GM18508 (cell line): ENCODE results near the gene CACNA1C.

Experiments used
- ATAC-seq: cut with Tn5 transposase; IDR thresholded peaks from one replicate; pipeline ENCODE4 v1.9.1; 2021; ENCODE audit warnings: moderate number of reproducible peaks; ENCODE audit not compliant: insufficient read depth, unreplicated experiment

Gene CACNA1C

DNA sequence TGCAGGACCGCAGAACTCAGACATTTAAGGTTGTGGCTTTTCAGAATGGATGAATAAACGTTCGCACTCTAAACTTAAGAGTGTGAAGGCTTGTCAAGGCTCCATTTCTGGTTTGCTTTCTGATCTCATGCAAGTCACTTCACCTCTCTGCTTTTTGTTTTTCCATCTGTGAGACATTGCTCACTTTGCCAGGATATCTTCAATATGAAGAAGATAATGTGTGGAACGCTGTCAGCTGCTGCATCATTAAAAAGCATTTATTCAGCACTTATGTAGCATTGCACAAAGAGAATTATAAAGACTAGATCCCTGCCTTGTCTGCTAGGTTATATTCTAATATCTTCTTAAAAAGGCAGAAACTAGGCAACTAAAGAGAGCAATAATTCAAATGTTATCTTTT lies 172.2 kb downstream of the CACNA1C start:
- no peak for ATAC-seq

DNA sequence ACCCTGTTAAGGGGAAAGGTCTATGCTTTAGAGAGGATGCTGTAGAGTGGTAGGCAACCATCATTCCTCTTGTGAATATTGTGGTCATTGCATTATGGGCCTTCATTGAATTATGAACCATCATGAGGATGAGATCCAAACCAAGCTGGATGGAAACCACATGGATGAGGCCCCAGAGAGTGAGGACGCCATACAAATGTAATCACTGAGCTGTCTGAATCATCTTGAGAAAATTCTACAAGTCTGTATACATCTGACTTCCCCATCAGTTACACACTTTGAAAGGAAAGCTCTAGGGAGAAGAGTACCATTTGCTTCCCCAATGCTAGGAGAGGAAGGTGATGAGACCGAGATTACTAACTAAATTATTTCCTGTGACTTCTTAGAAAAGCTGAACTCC lies 172.9 kb downstream of the CACNA1C start:
- no peak for ATAC-seq

DNA sequence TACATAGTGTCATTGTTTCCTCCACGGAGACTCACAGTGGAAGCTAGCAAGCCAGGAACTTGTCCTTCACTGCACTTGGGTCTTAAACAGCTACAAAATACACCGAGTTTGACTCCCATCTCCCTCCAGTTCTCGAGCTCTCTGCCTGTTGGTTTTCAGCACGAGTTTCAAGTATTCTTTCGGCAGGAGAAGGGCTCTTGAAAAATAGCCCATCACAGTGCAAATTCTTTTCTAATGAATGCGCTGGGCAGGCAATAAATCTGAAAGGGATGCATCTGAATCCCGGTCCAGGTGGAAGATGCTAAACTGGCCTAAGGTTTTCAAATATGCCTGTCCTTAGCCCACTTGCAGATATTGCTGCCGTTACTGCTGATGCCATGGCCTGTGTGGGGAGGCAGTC lies 173.9 kb downstream of the CACNA1C start:
- no peak for ATAC-seq

- no peak for ATAC-seq
Observed at GRCh38 chr12:2227360-2227759, 174.6 kb downstream of the CACNA1C start.

- ATAC-seq: no peak
Observed at GRCh38 chr12:2228535-2228934, 175.7 kb downstream of the CACNA1C start.

- no peak for ATAC-seq
Observed at GRCh38 chr12:2229661-2230539, 177.1 kb downstream of the CACNA1C start.

DNA sequence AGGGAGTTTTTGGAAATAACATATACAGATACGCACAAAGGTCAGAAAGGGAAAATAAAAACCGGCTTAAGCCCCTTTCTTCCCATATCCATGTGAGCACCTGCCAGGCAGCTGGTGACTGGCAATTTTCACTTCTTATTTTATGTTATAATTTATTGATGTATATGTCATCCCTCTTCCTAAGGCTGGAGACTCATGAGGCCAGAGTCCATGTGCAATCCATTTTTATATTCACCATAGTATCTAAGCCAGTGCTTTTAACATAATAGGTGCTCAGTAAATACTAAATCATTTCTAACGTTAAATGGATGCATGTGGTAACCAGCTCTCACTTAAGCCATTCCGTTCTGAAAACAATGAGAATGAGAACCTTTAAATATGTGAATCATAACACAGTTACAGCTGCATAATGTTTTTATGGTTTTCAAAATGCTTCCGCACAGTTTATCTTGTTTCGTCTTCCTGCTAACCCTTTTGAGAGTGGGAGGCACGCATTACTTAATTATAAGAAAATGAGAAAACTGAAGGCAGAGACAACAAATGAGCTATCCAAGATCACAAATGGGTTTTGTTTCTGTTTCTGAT lies 178.3 kb downstream of the CACNA1C start:
- ATAC-seq: no peak

DNA sequence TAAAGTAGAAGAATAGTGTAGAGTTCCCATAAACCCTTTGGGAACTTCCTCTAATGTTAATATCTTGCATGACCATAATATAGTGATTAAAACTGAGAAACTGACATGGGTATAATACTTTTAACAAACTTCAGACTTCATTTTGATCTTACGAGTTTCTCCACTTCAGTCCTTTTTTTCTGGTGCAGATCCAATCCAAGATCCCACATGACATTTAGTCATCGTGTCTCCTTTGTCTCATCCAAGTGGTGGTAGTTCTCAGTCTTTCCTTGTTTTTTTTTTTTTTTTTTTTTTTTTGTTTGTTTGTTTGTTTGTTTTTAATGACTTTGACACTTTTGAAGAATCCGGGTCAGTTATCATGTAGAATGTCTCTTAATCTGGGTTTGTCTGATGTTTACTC lies 179.2 kb downstream of the CACNA1C start:
- ATAC-seq: no peak

- no peak for ATAC-seq
Observed at GRCh38 chr12:2233034-2233433, 180.2 kb downstream of the CACNA1C start.

DNA sequence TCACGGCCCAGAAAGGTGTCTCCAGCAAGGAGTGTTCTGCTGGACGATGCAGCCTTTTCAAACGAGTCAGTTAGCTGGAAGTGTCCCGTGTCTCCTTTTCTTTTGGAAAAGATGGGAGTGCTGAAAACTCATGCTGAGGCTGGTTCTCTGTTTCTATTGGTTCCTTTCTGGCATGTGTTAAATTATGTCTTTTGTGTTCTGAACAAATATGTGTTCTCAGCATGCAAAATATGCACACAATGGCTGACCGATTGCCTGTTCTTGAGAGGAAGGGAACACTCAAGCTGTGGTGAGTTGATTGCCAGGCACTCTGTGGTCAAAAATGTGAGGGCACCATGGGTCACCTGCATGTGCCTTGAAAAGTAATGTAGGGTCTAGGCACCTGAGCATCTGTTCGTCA lies 181.3 kb downstream of the CACNA1C start:
- ATAC-seq: no peak

GRCh38 chr12:2234646-2235350 lies 182.0 kb downstream of the CACNA1C start:
- no peak for ATAC-seq

GRCh38 chr12:2236506-2237294 lies 183.9 kb downstream of the CACNA1C start:
- no peak for ATAC-seq

- no peak for ATAC-seq
Observed at GRCh38 chr12:2238111-2238510, 185.3 kb downstream of the CACNA1C start.

GRCh38 chr12:2239381-2239871 lies 186.6 kb downstream of the CACNA1C start:
- ATAC-seq: no peak

DNA sequence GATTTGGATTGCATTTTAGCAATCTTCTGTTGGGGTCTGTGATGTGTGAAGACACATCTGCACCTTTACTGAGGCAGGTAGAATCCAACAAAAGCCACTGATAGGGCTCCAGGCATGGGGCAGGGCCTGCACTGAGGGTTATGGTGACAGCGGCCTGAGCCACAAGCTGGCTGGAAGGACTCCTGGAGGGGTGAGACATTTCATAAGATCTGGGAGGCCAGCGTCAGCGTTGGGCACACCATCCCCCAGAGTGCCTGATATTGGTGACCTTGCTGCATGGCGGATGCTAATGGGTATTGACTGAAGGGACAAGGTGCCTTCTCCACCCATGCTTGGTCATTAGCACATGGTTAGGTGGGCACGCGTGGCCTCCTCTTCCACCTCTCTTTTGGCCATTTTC lies 187.6 kb downstream of the CACNA1C start:
- no peak for ATAC-seq

DNA sequence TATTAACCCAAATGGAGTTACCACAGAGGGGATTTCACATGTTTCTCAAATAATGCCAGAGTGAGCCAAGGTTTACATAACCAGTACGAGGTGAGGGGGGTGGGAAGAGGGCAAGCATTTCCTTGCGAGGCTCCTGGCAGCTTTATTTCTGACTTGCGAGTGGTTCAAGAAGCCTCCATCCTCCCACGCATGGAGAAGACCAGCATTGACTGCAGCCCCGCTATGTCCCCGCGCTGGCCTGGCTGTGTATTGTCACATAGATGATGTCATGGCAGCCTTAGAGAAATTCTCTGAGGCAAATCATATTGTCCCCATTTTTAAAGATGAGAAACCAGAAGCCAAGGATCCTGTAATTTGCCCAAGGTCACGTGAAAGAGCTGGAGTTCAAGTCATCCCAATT lies 188.2 kb downstream of the CACNA1C start:
- ATAC-seq: no peak

GRCh38 chr12:2242216-2242615 lies 189.4 kb downstream of the CACNA1C start:
- ATAC-seq: no peak

DNA sequence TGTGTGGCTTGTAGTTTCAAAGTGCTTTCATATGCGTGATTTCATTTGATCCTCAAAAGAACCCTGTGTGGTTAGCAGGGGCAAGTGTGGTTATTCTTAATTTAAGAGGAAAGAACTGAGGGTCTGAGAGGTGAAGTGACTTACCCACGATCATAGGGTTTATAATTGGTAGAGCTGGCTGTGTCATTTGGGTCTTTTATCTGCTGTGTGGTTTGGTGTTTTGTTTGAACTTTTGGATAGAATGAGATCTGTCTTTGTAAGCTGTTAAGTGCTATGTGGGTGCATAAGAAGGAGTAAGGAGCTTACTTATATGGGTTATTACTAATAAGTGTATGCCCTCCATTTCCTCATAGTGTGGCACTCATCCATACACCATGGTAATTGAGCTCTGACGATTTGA lies 190.0 kb downstream of the CACNA1C start:
- ATAC-seq: no peak

GRCh38 chr12:2243275-2243674 lies 190.5 kb downstream of the CACNA1C start:
- ATAC-seq: no peak
